HG03520 (cell line): ENCODE results near the gene AP5M1.
"Not testable (repeated sequence)": the region's sequence is repeated elsewhere in the genome, so short reads cannot be mapped to it uniquely, and the experiment has no call there.

Experiments
- ATAC-seq: cut with Tn5 transposase; IDR thresholded peaks from one replicate; pipeline ENCODE4 v1.9.1; 2021; ENCODE audit warnings: mild to moderate bottlenecking, moderate library complexity; ENCODE audit not compliant: unreplicated experiment

AP5M1 gene

GRCh38 chr14:57268161-57269069 is at the start of gene AP5M1, which contains the start of gene EXOC5:
AP5M1 (plus strand) TSS chr14:57268971; CDS start chr14:57269315, 344 bp downstream.
EXOC5 (minus strand) TSS chr14:57268905; CDS start chr14:57268648, 257 bp downstream.
- peak; percentile 74 for ATAC-seq

- ATAC-seq = no peak
Observed at GRCh38 chr14:57221931-57222330, 46.8 kb upstream of the AP5M1 start.

DNA sequence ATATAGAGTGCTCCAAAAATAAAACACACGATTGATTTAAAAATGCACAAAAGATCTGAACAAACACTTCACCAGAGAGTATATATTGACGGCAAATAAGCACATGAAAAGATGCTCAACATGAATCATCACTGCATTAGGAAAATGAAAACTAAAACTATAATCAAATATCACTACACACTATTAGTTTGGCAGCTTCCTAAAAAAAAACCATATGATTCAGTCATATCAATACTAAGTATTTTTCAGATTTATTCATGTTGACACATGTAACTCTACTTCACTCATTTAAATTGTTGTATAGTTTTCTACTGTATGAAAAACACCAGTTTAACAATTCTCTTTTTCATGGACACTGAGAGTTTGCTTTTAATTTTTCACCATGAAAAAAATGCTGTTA is 41.7 kb upstream of the AP5M1 start:
- ATAC-seq = no peak

DNA sequence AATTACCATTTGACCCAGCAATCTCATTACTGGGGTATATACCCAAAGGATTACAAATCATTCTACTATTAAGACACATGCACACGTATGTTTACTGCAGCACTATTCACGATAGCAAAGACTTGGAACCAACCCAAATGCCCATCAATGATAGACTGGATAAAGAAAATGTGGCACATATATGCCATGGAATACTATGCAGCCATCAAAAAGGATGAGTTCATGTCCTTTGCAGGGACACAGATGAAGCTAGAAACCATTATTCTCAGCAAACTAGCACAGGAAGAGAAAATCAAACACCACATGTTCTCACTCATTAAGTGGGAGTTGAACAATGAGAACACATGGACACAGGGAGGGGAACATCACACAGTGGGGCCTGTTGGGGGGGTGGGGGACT is 40.5 kb upstream of the AP5M1 start:
- not testable (repeated sequence) for ATAC-seq

- ATAC-seq = no peak
Observed at GRCh38 chr14:57232006-57232405, 36.8 kb upstream of the AP5M1 start.

GRCh38 chr14:57240115-57240514 is 28.7 kb upstream of the AP5M1 start:
- not testable (repeated sequence) for ATAC-seq

DNA sequence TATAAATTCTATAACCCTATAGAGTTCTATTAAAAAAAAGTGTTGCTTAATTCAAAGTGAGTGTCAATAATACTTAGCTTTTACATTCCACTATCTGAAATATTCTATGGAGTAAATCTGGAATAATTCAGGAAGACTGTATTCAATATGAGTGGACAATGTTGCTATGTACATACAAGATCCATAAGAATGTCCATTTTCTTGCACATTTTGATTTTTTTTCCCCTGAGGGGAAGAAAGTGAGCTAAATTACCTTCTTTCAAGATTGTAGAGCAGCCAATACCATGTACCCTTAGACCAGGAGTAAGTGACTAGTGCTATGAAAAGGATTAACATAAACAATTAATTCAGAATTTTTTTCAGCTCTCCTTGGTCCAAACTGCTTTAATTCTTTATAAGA is 25.5 kb upstream of the AP5M1 start:
- no peak for ATAC-seq

- no peak for ATAC-seq
Observed at GRCh38 chr14:57244106-57244505, 24.7 kb upstream of the AP5M1 start.

- no peak for ATAC-seq
Observed at GRCh38 chr14:57245941-57246340, 22.8 kb upstream of the AP5M1 start.

- ATAC-seq = no peak
Observed at GRCh38 chr14:57246933-57247657, 21.7 kb upstream of the AP5M1 start.

GRCh38 chr14:57254884-57255283 is 13.9 kb upstream of the AP5M1 start:
- no peak for ATAC-seq

DNA sequence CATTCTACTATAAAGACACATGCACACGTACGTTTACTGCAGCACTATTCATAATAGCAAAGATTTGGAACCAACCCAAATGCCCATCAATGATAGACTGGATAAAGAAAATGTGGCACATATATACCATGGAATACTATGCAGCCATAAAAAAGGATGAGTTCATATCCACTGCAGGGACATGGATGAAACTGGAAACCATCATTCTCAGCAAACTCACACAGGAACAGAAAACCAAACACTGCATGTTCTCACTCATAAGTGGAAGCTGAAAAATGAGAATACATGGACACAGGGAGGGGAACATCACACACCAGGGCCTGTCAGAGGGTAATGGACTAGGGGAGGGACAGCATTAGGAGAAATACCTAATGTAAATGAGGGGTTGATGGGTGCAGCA is 10.6 kb upstream of the AP5M1 start:
- not testable (repeated sequence) for ATAC-seq

DNA sequence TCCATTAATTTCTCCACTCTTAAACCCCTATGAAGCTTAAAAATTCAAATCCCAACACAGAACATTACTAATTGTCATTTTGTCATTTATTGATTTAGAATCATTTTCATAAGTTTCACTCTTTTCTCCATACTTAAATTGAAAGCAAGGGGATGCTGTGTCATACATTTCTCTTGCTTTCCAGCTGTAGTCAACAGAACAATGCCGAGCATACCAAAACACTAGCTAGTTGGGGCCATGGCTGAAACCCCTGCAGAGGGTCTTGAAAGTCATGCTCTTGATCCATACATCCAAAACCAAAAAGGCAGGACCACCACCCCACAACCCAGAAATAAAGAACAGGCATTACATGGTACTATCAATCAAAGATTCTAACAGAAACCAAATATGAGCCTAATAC is 9.1 kb upstream of the AP5M1 start:
- no peak for ATAC-seq

DNA sequence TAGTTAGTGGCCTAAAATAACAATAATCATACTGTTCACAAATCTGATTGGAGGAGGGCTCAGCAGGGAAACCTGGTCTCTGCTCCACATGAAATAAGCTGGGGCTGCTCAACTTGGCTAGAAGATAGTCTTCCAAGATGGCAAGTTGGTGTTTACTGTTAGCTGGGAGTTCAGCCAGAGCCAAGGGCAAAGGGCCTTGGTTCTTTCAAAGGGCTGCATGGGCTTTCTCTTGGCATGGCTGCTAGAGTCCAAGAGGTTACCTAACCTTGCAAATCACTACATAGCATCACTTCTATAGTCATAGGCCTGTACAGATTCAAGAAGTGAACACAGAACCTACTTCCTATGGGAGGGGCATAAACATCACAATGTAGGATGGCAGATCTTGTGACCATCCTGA is 7.2 kb upstream of the AP5M1 start:
- ATAC-seq = no peak

DNA sequence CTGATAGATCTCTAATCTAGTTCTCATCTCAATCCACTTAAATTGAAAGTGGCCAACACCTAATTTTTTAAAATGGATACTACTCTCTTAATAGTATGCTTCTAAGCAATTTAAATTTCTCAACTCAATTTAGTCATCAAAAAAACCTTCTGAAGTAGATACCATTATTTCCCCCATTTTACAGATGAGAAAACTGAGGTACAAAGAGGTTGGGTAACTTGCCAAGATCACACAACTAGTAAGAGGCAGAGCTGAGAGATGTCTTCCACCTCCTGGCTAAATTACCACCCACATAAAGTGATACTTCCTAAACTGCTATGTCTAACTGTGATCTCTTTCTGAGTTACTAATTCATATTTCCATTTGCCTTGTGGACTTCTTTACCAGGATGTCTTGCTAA is 6.7 kb upstream of the AP5M1 start:
- ATAC-seq = no peak

DNA sequence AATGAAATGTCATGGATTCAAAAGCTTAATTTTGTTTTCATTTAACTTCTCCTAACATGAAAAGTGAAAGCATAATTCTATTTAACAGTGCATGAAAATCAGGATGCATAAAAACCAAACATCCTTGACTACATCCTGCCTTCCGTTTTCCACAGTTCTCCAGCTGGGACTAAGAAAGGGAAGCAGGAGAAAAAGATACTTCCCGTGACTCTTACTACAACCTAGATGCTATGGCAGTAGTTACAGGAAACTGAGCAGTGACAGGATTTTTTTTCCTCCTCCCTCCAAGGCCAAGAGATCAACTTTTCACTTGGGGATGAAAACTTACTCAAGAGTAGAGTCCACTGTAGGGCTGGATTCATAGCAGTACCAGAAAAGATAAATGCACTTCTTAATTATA is 2.7 kb upstream of the AP5M1 start:
- no peak for ATAC-seq

DNA sequence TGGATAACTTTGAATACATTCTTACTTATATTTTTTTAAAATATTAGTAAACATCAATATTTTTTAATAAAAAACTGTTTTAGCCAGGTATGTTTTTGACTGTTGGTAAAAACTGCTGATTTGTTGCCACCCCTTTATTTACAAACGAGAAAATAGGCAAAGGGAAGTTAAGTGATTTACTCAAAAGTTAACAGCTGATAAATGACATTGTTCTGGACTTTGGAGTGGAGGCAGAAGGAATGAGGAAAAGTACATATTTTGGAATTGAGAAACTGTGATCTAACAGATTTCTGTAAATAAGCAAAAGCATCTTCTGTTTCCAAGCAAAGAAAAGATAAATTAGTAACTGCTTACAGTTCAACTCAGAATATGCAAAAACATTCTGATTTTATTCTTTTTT is 4.5 kb downstream of the AP5M1 start:
- no peak for ATAC-seq

DNA sequence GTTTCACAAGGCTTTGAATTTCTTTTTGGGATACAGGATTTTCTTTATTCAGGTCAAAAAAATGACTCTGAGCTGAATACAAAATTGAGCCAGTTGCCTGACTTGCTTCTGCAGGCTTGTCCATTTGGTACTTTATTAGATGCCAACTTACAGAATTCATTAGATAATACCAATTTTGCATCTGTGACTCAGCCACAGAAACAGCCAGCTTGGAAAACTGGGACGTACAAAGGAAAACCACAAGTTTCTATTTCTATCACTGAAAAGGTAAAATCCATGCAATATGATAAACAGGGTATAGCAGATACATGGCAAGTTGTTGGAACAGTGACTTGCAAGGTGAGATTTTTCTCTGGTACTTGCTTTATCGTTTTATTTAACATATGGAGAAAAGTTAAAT is 5.8 kb downstream of the AP5M1 start:
- no peak for ATAC-seq

DNA sequence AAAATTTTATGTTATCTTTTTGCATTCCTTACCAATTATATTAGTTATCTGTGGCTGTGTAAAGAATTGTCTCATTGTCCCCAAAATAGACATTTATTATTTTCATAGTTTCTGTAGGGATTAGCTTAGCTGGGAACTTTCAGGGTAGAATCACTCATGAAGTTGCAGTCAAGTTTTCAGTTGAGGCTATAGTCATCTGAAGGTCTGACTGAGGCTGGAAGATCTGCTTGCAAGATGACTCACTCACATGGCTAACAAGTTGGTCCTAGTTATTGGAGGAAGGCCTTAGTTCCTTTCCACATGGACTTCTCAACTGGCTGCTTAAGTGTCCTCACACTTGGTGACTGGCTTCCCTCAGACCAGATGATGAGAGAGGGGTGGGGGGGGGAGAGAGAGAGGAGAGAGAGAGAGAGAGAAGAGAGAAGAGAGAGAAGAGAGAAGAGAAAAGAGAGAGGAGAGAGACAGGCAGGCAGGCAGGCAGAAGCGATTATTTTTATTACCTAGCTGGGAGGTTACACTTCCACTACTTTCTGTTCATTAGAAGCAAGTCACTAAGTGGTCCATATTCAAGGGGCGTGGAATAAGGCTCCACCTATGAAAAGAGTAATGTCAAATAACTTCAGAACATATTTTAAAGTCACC is 6.4 kb downstream of the AP5M1 start:
- no peak for ATAC-seq

GRCh38 chr14:57277062-57277461 is 8.3 kb downstream of the AP5M1 start:
- ATAC-seq = no peak

DNA sequence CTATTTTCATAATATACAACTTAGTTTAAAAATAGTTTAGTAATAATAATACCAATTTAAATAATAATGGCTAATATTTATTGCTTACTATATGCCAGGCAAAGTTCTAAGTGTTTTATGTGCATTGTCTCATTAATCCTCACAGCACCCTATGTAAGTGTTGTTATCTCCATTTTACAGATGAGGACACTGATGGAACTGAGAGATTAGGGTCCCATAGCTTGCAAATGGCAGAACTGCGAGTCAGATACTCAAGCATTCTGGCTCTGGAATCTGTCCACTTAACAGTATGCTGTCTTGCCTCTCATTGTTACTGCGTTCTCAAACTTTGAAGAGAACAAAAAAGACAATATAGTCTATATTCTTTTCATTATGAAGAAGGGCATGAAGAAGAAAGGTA is 19.0 kb downstream of the AP5M1 start:
- ATAC-seq = no peak

DNA sequence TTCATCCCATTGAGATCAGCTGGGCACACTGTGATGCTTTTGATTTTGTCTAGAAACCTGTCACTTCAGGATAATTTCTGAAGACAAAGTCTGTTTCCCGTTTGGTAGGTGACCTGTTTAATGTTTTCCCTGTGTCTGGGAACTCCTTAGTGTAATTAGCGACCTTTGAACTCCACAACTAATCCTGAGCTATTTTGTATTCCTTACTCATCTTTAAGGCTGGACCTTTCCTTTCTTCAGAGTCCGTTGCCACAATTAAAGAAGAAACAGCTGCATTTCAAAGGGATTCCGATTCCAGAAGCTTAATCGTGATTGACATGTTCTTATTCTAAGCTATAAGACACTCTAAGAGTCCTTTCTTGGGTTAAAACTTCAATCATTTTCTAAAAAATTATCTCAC is 22.0 kb downstream of the AP5M1 start:
- no peak for ATAC-seq
